ENCODE data around the gene ANAPC4. TPM values are rescaled to one million over a fixed set of nuclear protein-coding genes. Genes with fewer than 3 reads are reported as not detected.

The ANAPC4 gene
- total and polyA plus RNA-seq, 2 of the 4 experiments (the other 2 are of a cell fraction) = 12.4 to 18.3 TPM

DNA sequence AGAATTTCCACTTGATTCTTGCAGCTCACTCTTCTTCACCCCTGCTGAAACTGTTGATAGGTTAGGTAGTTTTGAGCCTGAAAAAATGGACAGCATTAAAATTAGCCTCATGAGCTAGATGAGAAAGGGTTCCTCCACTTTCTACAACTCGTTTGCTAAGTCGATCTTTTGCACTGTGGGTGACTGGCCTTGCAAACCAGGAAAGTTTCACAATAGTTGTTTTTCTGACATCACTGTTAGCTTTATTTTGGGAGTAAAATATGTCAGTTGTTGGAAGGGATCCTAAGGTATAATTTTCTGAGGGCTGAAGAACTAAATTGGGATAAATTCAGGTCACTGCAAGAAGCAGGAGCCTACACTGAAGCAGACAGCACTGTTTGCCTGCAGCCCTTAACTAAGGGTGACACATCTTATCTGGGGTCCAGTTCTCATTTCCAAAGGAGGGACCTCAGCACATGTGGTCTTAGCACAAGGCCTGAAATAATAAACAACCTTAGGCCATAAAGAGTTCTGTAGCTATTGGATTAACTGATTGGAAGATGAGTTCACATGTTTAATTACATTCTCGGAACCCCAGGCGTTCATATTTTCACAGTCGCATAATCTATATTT, 29.1 kb downstream of the ANAPC4 start:
- intact Hi-C loops (cut with micrococcal nuclease) = no loop called here
- no peak for TF ChIP-seq MAFK (IDR thresholded peaks at IDR 0.05; ENCODE audit: low read depth, low read length)
- TF ChIP-seq CTCF (conservative IDR thresholded peaks at IDR 0.05; ENCODE audit: low read depth, low read length) = no peak
- no peak for TF ChIP-seq MXI1 (IDR thresholded peaks at IDR 0.05; ENCODE audit: borderline replicate concordance, low read depth, low read length)
- TF ChIP-seq, protein P1, sequence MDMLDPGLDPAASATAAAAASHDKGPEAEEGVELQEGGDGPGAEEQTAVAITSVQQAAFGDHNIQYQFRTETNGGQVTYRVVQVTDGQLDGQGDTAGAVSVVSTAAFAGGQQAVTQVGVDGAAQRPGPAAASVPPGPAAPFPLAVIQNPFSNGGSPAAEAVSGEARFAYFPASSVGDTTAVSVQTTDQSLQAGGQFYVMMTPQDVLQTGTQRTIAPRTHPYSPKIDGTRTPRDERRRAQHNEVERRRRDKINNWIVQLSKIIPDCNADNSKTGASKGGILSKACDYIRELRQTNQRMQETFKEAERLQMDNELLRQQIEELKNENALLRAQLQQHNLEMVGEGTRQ (IDR thresholded peaks at IDR 0.05; ENCODE audit: low read depth, low read length) = no peak
- TF ChIP-seq, protein P2, sequence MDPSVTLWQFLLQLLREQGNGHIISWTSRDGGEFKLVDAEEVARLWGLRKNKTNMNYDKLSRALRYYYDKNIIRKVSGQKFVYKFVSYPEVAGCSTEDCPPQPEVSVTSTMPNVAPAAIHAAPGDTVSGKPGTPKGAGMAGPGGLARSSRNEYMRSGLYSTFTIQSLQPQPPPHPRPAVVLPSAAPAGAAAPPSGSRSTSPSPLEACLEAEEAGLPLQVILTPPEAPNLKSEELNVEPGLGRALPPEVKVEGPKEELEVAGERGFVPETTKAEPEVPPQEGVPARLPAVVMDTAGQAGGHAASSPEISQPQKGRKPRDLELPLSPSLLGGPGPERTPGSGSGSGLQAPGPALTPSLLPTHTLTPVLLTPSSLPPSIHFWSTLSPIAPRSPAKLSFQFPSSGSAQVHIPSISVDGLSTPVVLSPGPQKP (IDR thresholded peaks at IDR 0.05; ENCODE audit: borderline replicate concordance, low read depth, low read length) = no peak
- no peak for TF ChIP-seq FOS (IDR thresholded peaks at IDR 0.05; ENCODE audit: low read depth, low read length)
- no peak for TF ChIP-seq NFE2L2 (IDR thresholded peaks at IDR 0.05; ENCODE audit: low read depth, low read length)
- TF ChIP-seq RFX5 (IDR thresholded peaks at IDR 0.05; ENCODE audit: low read depth, low read length) = no peak
- no peak for TF ChIP-seq SMC3 (IDR thresholded peaks at IDR 0.05; ENCODE audit: low read depth, low read length)
- TF ChIP-seq RAD21 (IDR thresholded peaks at IDR 0.05; ENCODE audit: low read length) = no peak
- no peak for TF ChIP-seq CHD1 (IDR thresholded peaks at IDR 0.05; ENCODE audit: low read depth, low read length)
- TF ChIP-seq CEBPB (IDR thresholded peaks at IDR 0.05; ENCODE audit: low read depth, low read length) = peak; percentile 88
- no peak for TF ChIP-seq RCOR1 (IDR thresholded peaks at IDR 0.05; ENCODE audit: insufficient replicate concordance, low read length)
- TF ChIP-seq BHLHE40 (IDR thresholded peaks at IDR 0.05; ENCODE audit: low read depth, low read length) = 0 out of 2 replicates have a peak, but pooled peaks have one; percentile 39
- no peak for TF ChIP-seq MAZ (IDR thresholded peaks at IDR 0.05; ENCODE audit: borderline replicate concordance, low read depth, low read length)
- TF ChIP-seq POLR2A (IDR thresholded peaks at IDR 0.05; ENCODE audit: low read depth, low read length) = no peak
- no peak overlapping the region; the same call in 1 of the 2 replicates for H3K18ac ChIP-seq (ENCODE audit: low read depth, low read length)
- peaks cover 7% of the 10 kb centered on the region for H3K4me1 ChIP-seq (ENCODE audit: control insufficient read depth, insufficient read depth, low read length)
- no peaks in the 10 kb centered on the region for H3K27me3 ChIP-seq (ENCODE audit: control insufficient read depth, insufficient read depth, low read length)
- no peak overlapping the region for H2AK5ac ChIP-seq (ENCODE audit: low read depth, low read length)
- ChIA-PET CTCF (no interaction called here), POLR2A (ENCODE audit: unreplicated experiment) (no interaction called here)
- H3K4me3 ChIP-seq (ENCODE audit: insufficient read depth, low read depth, low read length) = no peak overlapping the region
- H4K5ac ChIP-seq (ENCODE audit: low read depth, low read length) = no peak overlapping the region
- no peak overlapping the region for H4K91ac ChIP-seq (ENCODE audit: insufficient read depth, low read depth, low read length)
- H3K79me1 ChIP-seq (ENCODE audit: low read depth in 1 of 2, low read length in 2 of 2) = peaks cover 0 to 4% of the 10 kb centered on the region in 2 experiments; a peak in 1 of 4 replicates
- H3K56ac ChIP-seq (ENCODE audit: extremely low read depth, insufficient read depth, low read length) = no peak overlapping the region
- no TSS peak for BruUV-seq (replicated peaks)
- H2BK15ac ChIP-seq (ENCODE audit: low read depth, low read length) = no peak overlapping the region
- 0 out of 2 replicates have a peak overlapping the region, but pooled peaks have one; percentile 2 for H3K14ac ChIP-seq (replicated peaks; ENCODE audit: low read depth, low read length)
- ATAC-seq (ENCODE audit: low read depth) (peak; percentile 79), DNase-seq (peak; percentile 77)
- no peak overlapping the region for H3K4ac ChIP-seq (ENCODE audit: low read depth, low read length)
- H2BK20ac ChIP-seq (ENCODE audit: low read depth, low read length) = no peak overlapping the region
- H3K36me3 ChIP-seq (ENCODE audit: control insufficient read depth, insufficient read depth, low read length) = peaks cover 12% of the 10 kb centered on the region; the same call in 1 of the 2 replicates
- no CpG with 5 or more reads among the region's 5 CpGs for WGBS, 2 experiments (ENCODE audit: extremely low coverage in 2 of 2, insufficient read length in 1 of 2)
- H3K9ac ChIP-seq (ENCODE audit: low read depth, low read length) = no peak overlapping the region
- no peak overlapping the region for H2AFZ ChIP-seq (replicated peaks; ENCODE audit: low read length, poor library complexity)
- H3K9me1 ChIP-seq (ENCODE audit: insufficient read depth, low read length) = peaks cover 9% of the 10 kb centered on the region
- dilution Hi-C loops (cut with HindIII; ENCODE audit: low sequenced_read_pairs, unreplicated experiment) = no loop called here
- H3K27ac ChIP-seq (ENCODE audit: insufficient read depth, low read length) = no peak overlapping the region
- no peak overlapping the region for H4K8ac ChIP-seq (ENCODE audit: low read depth in 2 of 2, low read length in 2 of 2)
- no peaks in the 10 kb centered on the region for H4K20me1 ChIP-seq (ENCODE audit: insufficient read depth, low read length)
- H2BK5ac ChIP-seq (ENCODE audit: low read depth, low read length, poor library complexity, severe bottlenecking) = peak overlapping the region; percentile 47
- in situ Hi-C loops (cut with MboI; ENCODE audit: low sequenced_read_pairs) = no loop called here
- H3K9me3 ChIP-seq (ENCODE audit: control insufficient read depth, insufficient read depth, low read length) = no peaks in the 10 kb centered on the region
- H3K23ac ChIP-seq (ENCODE audit: low read depth, low read length) = no peak overlapping the region
- no peak overlapping the region for H2BK120ac ChIP-seq (ENCODE audit: low read depth, low read length)
- peak overlapping the region; percentile 55; the same call in 1 of the 2 replicates for H3K4me2 ChIP-seq (ENCODE audit: low read depth, low read length)
- no peak overlapping the region for H2AK9ac ChIP-seq (replicated peaks; ENCODE audit: low read depth, low read length, poor library complexity)
